NCI-H524 treated with DMSO at 0.1 percent for 48 hours (cell line): ENCODE data around the gene CTIF.

ENCODE experiments used
- DNase-seq: peaks from one replicate; lab custom pipeline; 2025; lab: John Stamatoyannopoulos, UW

The CTIF gene

GRCh38 chr18:48753691-48754090 lies 214.9 kb downstream of the CTIF start:
- no peak for DNase-seq

GRCh38 chr18:48754559-48754958 lies 215.7 kb downstream of the CTIF start:
- DNase-seq = no peak

GRCh38 chr18:48754993-48755473 lies 216.2 kb downstream of the CTIF start:
- DNase-seq = no peak

DNA sequence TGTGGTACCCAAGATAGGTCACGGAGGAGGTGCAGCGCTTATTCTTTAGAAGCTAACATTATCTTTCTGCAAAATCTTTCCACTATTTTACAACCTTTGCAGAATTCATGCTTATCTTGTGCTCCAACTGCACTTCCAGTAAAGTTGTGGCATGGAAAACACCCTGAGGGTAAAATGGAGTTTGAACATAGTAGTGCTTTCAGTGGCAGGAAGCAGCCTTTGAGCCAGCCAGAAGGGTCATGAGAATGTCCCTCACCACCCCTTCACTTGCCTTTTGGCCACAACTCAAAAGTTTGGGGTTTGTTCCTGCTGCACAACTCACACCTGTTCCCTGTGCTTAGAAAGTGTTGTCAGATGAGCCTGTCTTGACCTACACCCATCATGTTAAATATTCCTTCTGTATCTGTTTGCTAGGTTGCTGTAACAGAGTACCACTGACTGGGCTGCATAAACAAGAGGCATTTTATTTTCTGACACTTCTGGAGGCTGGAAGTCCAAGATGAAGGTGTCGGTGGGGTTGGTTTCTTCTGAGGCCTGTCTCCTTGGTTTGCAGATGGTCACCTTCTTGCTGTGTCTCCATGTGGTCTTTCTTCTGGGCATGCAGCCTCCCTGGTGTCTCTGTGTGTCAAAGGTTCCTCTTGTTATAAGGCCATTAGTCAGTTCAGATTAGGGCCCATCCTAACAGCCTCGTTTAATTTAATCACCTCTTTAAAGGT lies 217.8 kb downstream of the CTIF start:
- DNase-seq = no peak

DNA sequence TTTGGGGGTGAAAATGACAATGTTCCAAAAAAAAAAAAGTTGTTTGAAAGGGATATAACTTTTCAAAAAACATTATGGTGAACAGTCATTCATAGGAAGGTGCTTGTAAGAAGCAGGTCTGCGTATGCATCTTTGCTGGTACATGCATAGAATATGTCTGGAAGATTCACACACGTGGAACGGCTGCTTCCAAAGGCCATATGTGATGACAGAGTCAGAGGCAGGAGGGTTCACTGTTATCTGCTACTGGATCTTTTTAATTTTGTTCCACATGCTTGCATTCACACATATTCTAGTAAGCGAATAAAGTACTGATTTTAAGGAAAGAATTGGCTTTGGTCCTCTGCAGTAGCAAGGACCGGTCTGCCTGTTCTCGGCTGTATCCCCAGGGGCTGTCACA lies 218.5 kb downstream of the CTIF start:
- DNase-seq = no peak

DNA sequence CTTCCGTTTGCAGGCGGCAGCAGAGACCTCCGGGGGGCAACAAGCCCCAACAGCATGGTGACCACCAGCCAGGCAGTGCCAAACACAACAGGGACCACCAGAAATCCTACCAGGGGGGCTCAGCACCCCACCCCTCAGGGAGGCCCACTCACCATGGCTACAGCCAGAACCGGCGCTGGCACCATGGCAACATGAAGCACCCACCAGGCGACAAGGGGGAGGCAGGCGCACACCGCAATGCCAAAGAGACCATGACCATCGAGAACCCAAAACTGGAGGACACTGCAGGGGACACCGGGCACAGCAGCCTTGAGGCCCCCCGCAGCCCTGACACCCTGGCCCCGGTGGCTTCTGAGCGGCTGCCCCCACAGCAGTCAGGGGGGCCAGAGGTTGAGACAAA lies 219.1 kb downstream of the CTIF start:
- no peak for DNase-seq

DNA sequence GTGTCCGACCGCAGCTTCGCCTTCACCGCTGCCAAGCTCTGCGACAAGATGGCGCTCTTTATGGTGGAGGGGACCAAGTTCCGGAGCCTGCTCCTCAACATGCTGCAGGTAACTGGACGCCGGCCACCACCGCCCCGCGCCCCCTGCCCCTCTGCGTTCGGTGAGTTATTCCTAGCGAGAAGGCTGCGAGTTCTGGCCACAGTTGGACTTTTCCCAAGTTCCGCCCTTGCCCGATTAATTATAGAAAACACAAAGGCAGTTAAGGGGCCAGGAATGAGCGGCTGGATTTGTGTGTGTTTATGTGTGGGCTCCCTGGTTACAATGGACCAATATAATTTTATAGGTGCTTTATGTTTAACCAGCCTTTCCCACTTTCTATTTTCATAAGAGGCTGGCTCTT lies 222.8 kb downstream of the CTIF start:
- DNase-seq = no peak

- no peak for DNase-seq
Observed at GRCh38 chr18:48762022-48762421, 223.2 kb downstream of the CTIF start.

DNA sequence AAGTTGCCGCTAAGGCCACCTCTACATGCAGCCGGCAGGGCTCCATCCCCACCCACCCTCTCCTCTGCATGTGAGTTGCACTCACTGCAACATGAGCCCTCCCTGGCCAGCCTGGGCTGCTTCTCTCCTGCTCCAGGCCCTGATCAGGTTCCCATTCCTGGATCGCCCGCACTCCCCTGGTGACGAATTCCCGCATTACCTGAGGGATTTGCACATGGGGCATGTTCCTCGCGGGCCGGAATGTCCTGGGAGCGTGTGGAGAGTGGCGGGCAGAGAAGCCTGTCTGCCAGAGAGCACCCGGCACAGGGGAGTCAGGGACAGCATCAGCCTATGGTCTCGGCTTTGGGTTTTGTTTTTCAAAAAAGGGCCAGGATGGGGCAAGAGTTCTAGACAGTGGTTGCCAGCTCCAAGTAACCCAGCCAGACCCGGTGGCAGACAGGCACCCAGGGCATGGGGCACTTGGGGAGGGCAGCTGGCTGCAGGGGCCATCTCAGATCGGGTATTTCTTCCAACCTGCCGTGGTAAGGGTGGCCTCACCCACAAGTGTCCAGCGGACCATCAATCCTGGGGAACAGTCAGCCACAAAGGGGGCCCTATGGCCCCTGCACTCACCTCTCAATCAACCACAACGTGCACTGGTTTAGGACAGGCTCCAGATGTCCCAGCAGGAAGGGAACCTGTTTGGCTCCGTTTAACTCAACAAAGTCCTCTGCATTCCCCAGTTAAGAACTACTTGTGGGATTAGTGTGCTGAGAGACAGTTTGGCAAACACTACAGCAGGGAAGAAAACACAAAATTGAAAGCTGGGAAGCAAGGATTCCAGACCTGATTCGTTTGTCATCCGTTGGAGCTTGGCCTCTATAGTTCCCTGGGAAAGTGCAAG lies 224.2 kb downstream of the CTIF start:
- no peak for DNase-seq

DNA sequence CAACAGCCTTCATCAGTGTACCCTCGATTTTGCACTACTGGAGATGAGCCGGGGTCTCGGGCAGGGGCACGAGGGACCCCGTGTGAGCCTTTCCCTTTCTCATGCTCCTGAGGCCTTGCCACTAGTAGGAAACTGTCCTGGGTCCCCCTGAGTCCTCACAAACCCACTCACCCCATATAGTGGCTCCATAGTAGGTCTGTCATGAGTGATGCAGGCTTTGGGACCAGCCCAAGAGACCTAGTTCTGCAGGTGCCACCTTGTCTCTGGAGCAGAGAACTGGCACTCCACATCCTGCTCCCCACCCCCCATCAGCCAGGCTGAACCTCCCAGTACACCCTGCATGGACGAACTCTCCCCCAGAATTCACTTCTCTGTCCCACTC lies 224.9 kb downstream of the CTIF start:
- DNase-seq = no peak

DNA sequence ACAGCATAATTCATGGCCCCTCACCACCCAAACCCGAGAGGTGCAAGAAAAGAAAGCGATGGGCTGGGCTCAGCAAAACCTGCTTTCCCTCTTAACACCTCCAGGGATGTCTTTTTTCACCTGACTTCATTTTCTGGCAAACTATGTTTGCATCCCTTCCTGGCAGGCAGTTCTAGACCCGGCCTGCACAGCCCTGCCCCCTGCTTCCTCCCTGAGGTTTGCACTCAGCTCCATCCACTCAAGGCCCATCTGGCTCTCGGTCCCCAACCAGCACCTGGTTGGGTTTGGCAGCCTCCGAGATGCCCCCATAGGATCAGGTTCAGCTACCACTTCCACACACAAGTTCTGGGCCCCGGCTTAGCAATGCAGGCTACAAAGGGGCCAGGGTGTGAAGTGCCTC lies 226.2 kb downstream of the CTIF start:
- no peak for DNase-seq

- DNase-seq = no peak
Observed at GRCh38 chr18:48766026-48766425, 227.2 kb downstream of the CTIF start.

DNA sequence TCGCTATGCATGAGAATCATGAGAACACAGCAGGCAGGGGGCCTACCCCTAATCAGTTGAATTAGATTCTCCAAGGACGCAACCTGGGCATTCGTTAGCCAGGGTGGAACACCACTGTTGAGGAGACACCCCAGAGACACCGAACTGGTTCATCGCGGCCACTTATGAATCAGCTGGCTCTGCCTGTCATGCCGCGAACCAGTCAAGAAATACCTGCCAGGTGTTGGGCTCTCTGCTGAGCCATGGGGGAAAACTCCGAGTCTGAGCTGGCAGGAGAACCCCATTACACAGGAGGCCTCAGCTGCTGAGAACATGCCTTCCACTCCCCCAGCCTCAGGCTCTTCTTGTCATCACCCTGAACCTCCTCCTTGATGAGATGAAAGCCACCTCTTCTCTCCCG lies 227.7 kb downstream of the CTIF start:
- DNase-seq = no peak

DNA sequence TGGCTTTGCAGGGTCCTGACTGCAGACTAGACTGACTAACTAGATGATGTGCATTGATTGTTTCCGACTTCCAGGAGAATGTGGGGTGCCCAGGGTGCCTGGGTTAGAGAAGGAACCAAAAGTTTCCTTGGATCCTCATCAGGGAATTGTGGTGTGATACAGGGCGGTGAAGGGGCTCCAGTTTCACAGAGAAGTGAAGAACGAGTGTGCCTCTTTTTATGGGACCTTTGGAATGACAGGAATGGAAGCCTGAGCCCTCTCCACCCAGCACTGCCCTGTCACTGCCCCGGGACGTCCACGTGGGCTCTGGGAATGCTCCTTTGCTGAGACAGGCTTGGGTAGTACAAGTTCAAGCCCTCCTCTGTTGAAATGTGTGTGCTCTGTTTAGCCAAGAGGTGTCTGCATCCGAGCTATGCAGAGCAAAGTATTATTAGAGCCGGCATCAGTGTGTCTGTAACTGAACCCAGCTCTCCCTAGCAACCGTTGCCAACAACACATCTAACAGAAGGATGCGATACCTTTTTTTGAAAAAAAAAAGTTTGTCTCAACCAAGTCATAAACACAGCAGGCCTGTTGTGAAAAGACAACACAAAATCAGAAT lies 228.4 kb downstream of the CTIF start:
- no peak for DNase-seq

DNA sequence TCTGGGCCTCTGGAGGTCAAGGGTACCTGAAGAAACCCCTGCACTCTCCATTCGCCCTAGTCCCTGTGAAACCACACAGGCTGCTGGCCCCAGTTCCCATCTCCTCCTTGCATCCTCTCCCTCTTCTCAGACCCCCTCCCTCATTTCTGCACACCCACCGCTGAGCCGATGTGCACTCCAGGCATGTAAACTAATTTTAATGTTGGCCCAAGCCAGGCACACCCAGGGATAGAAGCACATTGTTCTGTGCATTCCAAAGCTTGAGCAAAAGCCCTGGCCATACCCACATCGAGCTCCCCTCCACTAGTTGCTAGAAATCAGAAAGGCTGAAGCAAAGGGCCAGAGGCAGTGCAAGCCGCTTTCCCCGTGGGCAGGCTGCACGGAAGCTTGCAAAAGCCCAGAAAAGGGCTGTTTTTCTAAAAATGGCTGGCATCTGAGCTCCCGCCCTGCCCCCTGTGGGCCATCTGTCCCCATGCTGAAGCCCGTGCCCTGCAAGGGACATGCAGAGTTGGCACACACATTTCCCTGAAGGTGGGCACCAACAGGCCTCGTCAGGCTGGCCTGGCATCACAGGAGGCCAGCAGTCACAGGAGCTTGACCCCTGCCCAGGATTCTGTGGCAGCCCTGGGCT lies 230.3 kb downstream of the CTIF start:
- no peak for DNase-seq

GRCh38 chr18:48770243-48770642 lies 231.4 kb downstream of the CTIF start:
- DNase-seq = no peak

- no peak for DNase-seq
Observed at GRCh38 chr18:48771641-48772375, 233.0 kb downstream of the CTIF start.

DNA sequence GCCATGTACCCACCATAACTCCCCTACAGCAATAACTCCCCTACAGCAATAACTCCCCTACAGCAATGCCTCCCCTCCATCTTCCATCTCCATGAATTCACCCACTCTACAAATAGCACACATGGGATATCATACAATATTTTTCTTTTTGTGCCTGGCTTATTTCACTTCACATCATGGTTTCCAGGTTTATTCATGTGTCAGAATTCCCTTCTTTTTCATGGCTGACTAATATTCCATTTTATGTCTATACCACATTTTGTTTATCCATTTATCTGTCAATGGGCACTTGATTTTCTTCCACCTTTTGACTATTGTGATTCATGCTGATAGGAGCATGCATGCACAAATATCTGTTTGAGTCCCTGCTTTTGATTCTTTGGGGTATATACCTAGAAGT lies 233.6 kb downstream of the CTIF start:
- DNase-seq = no peak

- no peak for DNase-seq
Observed at GRCh38 chr18:48773821-48774220, 235.0 kb downstream of the CTIF start.

DNA sequence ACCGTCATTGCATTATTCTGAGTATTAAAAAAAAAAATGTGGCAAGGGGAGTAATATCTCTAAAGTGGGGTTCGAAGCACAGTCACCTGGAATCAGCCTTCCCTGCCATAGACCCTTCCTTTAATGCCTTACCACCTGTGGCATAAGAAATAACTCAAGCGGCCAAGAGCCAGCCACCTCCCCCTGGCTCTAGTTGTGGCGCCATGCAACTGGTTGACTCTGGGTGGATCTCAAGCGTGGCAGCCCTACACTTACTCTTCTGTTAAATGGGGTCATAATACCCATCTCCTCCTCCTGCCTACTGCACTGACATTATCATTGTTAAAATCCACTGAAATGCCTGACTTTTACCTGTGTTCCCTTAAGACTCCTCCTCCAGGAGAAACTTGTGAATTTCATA lies 236.1 kb downstream of the CTIF start:
- DNase-seq = no peak

DNA sequence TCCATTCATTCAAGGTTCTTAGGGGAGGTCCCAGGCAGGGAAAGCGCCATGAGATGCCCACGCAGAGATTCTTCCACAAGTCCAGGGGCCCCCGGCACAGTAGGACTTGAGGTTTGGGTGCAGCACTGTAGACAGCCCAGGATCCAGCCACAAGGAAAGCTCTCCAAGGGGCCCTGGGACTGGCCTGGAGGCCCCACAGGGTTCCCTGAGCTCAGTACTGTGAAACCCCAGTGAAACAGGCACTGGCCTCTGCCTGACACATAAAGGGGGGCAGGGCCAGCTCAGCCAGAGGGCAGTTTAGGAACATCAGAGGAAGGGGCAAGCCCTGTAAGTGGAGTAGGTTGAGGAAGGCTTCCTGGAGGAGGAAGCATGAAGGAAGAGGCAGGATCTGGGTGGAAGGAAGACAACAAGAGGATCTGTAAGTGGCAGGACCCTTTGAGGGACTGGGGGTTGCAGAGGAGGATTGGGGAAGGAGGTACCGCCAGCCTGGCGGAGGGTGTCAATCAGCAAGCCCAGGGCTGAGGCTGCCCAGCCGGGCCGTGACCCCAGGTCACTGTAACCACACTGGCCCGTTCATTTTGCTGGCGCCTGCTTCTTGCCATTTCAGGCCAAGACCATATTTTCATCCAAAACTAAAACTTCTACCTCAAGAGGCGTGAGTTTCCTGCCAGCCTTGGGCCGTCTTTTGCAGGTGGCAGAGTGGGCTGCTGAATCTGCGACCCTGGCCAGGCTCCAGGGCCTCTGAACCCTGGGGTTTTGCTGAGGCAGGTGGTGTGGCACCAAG lies 236.7 kb downstream of the CTIF start:
- DNase-seq = no peak
